ENCODE measurements around the gene SYPL1. TPM values are rescaled to one million over a fixed set of nuclear protein-coding genes. Genes with fewer than 3 reads are reported as not detected.

Gene SYPL1
- total and polyA plus RNA-seq, 7 experiments from 2014 or later: 37.5 to 106 (median 49.4) TPM

DNA sequence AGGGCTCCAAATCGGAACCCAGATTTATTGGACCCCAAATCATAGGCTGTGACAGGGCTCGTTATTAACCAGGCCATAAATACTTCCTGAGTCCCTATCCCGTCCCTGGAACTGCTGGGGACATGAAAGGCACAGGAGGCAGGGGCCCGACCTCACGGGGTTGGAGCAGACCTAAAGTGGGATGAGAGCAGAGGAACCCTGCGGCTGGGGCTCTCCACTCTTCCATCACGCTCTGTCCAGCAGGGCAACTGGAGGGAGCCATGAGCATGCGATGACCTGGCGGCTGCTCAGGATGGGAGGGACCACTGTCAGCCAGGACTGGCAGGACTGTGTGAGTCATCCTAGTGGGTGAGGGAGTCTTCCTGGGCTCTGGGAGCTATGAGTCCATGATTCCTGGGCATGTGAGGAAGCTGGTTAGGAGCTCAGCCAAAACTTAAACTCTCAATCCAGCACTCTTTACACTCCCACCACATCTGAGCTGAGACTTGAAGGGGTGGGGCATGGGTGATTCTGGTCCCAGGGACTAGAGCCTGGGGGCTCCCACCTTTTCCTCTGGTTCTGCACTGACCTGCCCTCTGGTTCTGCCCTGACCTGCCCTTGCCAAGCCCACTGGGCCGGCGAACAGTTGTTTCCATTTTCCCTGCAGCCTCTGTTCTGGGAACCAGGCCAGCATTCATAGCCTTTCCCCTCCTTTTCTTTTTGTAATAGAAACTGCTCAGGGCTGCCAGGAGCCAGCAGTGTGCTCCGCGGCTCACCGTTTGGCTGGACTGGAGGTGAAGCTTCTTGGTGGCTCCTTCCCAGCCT lies 47.1 kb downstream of the SYPL1 start:
- H3K4me1 ChIP-seq (ENCODE audit: control insufficient read depth in 2 of 2, insufficient read depth in 2 of 2, low read length in 2 of 2): peaks cover 0 to 3% of the 10 kb centered on the region in 2 donors
- POLR2A ChIA-PET: no interaction called here

DNA sequence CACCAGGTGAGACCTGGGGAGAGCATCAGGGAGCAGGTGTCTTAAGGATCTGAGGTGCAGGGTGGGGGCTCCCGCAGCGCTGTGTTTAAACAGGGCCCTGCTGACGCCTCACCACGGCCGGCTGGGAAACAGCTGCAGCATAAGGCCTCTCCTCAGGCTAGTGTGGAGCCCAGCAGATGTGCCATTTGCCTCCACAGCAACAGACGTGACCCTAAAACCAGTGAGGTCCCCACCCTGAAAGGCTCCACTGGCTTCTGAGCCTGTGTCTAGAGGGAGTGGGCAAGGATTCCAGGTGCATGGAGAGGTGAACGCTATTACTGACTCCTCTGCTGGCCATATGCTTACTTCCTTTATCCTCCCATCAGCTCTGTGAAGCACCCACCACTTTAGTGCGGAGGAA lies 47.8 kb downstream of the SYPL1 start:
- ATAC-seq (no peak), DNase-seq (no peak)
- no peak overlapping the region for H3K27ac Mint-ChIP-seq
- Histone ChIP-seq H3K4me1 (ENCODE audit: control insufficient read depth in 2 of 2, insufficient read depth in 2 of 2, low read length in 2 of 2) (no peaks in the 10 kb centered on the region), H3K36me3 (ENCODE audit: control insufficient read depth in 2 of 3, insufficient read depth in 3 of 3, low read length in 3 of 3) (no peaks in the 10 kb centered on the region), H3K27ac (ENCODE audit: low read depth, low read length) (no peak overlapping the region), H3K27me3 (ENCODE audit: control insufficient read depth in 2 of 2, insufficient read depth in 2 of 2, low read length in 2 of 2) (no peaks in the 10 kb centered on the region), H3K4me3 (ENCODE audit: low read length) (no peak overlapping the region), H3K9me3 (ENCODE audit: control insufficient read depth in 2 of 3, low read length in 3 of 3) (no peaks in the 10 kb centered on the region)
- H3K4me3 Mint-ChIP-seq: no peak overlapping the region
- ChIA-PET CTCF (no interaction called here), POLR2A (no interaction called here)
- intact Hi-C loops (cut with micrococcal nuclease): no loop called here
- H3K9me3 Mint-ChIP-seq: no peaks in the 10 kb centered on the region
- H3K36me3 Mint-ChIP-seq: no peaks in the 10 kb centered on the region
- H3K27me3 Mint-ChIP-seq: no peaks in the 10 kb centered on the region
- H3K4me1 Mint-ChIP-seq: peaks cover 16 to 35% (median 26%) of the 10 kb centered on the region in 7 donors

More for the DNA sequence above, 47.1 kb downstream of the SYPL1 start:
- no peaks in the 10 kb centered on the region for H3K9me3 Mint-ChIP-seq
- peaks cover 19 to 34% (median 30%) of the 10 kb centered on the region in 7 donors for H3K4me1 Mint-ChIP-seq
- no peak overlapping the region for H3K27ac Mint-ChIP-seq
- H3K4me3 ChIP-seq (ENCODE audit: low read length): no peak overlapping the region
- no peaks in the 10 kb centered on the region for H3K36me3 Mint-ChIP-seq
- no peak for ATAC-seq
- no peaks in the 10 kb centered on the region for H3K27me3 Mint-ChIP-seq
- H3K27me3 ChIP-seq (ENCODE audit: control insufficient read depth in 2 of 2, insufficient read depth in 2 of 2, low read length in 2 of 2): no peaks in the 10 kb centered on the region
- CTCF ChIA-PET: interaction anchor here (1.2 to 1.6 kb wide), 2 partner anchors 48 to 89 kb away, joined by 3 read pairs; no protein-coding TSS in a partner anchor
- intact Hi-C loops (cut with micrococcal nuclease): no loop called here
- no peak overlapping the region for H3K27ac ChIP-seq (ENCODE audit: low read depth, low read length)
- no peaks in the 10 kb centered on the region for H3K9me3 ChIP-seq (ENCODE audit: control insufficient read depth in 2 of 3, low read length in 3 of 3)
- H3K36me3 ChIP-seq (ENCODE audit: control insufficient read depth in 2 of 3, insufficient read depth in 3 of 3, low read length in 3 of 3): no peaks in the 10 kb centered on the region
- no peak overlapping the region for H3K4me3 Mint-ChIP-seq
- DNase-seq: no peak

DNA sequence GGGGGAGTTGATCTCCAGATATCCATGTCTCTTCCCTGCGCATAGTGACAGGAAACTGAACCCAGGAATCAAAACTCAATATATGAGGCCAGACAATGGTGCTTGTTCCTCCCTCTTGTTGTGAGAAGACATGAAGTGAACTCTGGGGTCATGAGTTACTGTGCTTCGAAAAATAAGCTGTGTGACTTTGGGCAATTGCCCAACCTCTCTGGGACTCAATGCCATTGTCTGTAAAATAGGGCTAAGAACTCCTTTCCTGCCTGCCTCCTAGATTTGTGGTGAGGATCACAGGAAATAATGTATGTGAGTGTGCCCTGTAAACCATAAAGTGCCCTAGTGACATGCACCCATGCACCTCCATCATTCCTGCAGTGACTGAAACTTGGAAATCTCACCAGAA lies 48.4 kb downstream of the SYPL1 start:
- H3K27me3 ChIP-seq (ENCODE audit: control insufficient read depth in 2 of 2, insufficient read depth in 2 of 2, low read length in 2 of 2): no peaks in the 10 kb centered on the region
- Mint-ChIP-seq H3K4me3 (no peak overlapping the region), H3K4me1 (peaks cover 15 to 35% (median 21%) of the 10 kb centered on the region in 7 donors), H3K27ac (no peak overlapping the region), H3K9me3 (no peaks in the 10 kb centered on the region), H3K36me3 (no peaks in the 10 kb centered on the region), H3K27me3 (no peaks in the 10 kb centered on the region)
- H3K4me3 ChIP-seq (ENCODE audit: low read length): no peak overlapping the region
- H3K36me3 ChIP-seq (ENCODE audit: control insufficient read depth in 2 of 3, insufficient read depth in 3 of 3, low read length in 3 of 3): no peaks in the 10 kb centered on the region
- H3K4me1 ChIP-seq (ENCODE audit: control insufficient read depth in 2 of 2, insufficient read depth in 2 of 2, low read length in 2 of 2): no peaks in the 10 kb centered on the region
- H3K9me3 ChIP-seq (ENCODE audit: control insufficient read depth in 2 of 3, low read length in 3 of 3): no peaks in the 10 kb centered on the region
- intact Hi-C loops (cut with micrococcal nuclease): no loop called here
- CTCF ChIA-PET: no interaction called here
- DNase-seq: no peak
- no peak for ATAC-seq
- H3K27ac ChIP-seq (ENCODE audit: low read depth, low read length): no peak overlapping the region
- POLR2A ChIA-PET: no interaction called here

DNA sequence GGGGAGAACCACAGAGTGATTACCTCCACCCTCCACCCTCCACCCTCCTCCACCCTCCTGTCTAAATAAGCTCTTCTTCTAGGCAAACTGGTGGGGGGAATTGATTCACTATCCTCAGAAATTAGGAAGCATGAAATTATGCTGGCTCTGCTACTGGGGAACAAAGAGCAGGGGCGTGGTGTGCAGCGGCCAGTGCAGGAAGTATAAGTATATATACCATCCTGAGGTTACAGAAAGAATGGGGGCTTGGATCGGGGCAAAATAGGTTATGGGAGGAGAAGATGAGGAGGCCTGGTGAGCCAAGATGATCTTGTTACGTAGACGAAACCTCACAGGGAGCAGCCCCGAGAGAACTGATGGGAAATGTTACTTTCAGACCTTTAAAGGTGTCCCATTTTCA lies 49.1 kb downstream of the SYPL1 start:
- no peaks in the 10 kb centered on the region for H3K36me3 ChIP-seq (ENCODE audit: control insufficient read depth in 2 of 3, insufficient read depth in 3 of 3, low read length in 3 of 3)
- no peak for ATAC-seq
- no peak for DNase-seq
- Mint-ChIP-seq H3K27ac (peak overlapping the region in 4 of 9 donors; percentile 14 to 51 (median 45)), H3K9me3 (no peaks in the 10 kb centered on the region), H3K4me1 (peaks cover 10 to 36% (median 21%) of the 10 kb centered on the region in 7 donors), H3K4me3 (no peak overlapping the region), H3K36me3 (no peaks in the 10 kb centered on the region), H3K27me3 (no peaks in the 10 kb centered on the region)
- intact Hi-C loops (cut with micrococcal nuclease): no loop called here
- no peaks in the 10 kb centered on the region for H3K9me3 ChIP-seq (ENCODE audit: control insufficient read depth in 2 of 3, low read length in 3 of 3)
- H3K4me1 ChIP-seq (ENCODE audit: control insufficient read depth in 2 of 2, insufficient read depth in 2 of 2, low read length in 2 of 2): peaks cover 0 to 1% of the 10 kb centered on the region in 2 donors
- CTCF ChIA-PET: no interaction called here
- no peak overlapping the region for H3K4me3 ChIP-seq (ENCODE audit: low read length)
- no peak overlapping the region for H3K27ac ChIP-seq (ENCODE audit: low read depth, low read length)
- no peaks in the 10 kb centered on the region for H3K27me3 ChIP-seq (ENCODE audit: control insufficient read depth in 2 of 2, insufficient read depth in 2 of 2, low read length in 2 of 2)
- POLR2A ChIA-PET: no interaction called here

DNA sequence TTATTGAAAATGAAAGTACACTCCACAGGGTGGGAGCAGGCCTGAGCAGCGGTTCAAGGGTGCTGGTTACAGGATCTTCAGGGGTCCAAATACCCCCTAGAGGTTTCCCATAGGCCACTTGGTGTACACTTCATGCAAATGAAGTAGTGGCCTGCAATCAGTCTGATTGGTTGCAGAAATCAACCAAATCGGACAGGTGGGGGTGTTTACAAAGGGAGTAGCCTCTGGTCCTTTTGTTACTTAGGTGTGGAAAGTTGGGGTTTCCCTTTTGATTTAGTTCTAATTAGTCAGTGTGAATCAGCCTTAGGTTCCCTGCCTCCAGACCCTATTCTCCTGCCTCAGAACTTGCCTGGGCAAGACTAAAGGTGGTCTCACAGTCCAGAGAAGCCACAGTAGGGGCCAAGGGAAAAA lies 49.6 kb downstream of the SYPL1 start:
- Histone ChIP-seq H3K27ac (ENCODE audit: low read depth, low read length) (no peak overlapping the region), H3K4me1 (ENCODE audit: control insufficient read depth in 2 of 2, insufficient read depth in 2 of 2, low read length in 2 of 2) (peaks cover 0 to 6% of the 10 kb centered on the region in 2 donors), H3K36me3 (ENCODE audit: control insufficient read depth in 2 of 3, insufficient read depth in 3 of 3, low read length in 3 of 3) (no peaks in the 10 kb centered on the region), H3K27me3 (ENCODE audit: control insufficient read depth in 2 of 2, insufficient read depth in 2 of 2, low read length in 2 of 2) (no peaks in the 10 kb centered on the region), H3K9me3 (ENCODE audit: control insufficient read depth in 2 of 3, low read length in 3 of 3) (no peaks in the 10 kb centered on the region), H3K4me3 (ENCODE audit: low read length) (no peak overlapping the region)
- ChIA-PET POLR2A (no interaction called here), CTCF (no interaction called here)
- no peaks in the 10 kb centered on the region for H3K9me3 Mint-ChIP-seq
- no peak overlapping the region for H3K4me3 Mint-ChIP-seq
- H3K36me3 Mint-ChIP-seq: no peaks in the 10 kb centered on the region
- H3K27me3 Mint-ChIP-seq: no peaks in the 10 kb centered on the region
- DNase-seq (no peak), ATAC-seq (no peak)
- intact Hi-C loops (cut with micrococcal nuclease): no loop called here
- peak overlapping the region in 1 of 9 donors; percentile 49 for H3K27ac Mint-ChIP-seq
- H3K4me1 Mint-ChIP-seq: peaks cover 14 to 39% (median 25%) of the 10 kb centered on the region in 7 donors

DNA sequence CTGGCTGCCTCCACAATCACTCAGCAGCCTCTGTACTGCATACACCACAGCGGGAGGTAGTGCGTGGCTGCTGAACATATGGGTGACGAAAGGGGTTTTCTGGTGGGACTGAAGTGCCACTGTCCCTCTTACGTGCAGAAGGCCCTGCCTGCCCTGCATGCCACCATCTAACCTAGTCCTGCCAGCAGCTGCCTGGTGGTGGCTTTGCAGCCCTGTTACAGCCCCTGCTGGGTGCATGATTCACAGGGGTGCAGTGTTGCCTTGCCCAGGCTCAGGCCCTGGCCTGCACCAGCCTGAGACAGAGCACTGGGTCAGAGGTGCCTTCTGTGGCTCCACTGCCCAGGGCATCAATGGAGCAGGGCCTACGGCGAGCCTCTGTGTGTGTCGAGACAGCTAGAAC lies 50.1 kb downstream of the SYPL1 start:
- ATAC-seq: no peak
- Histone ChIP-seq H3K27me3 (ENCODE audit: control insufficient read depth in 2 of 2, insufficient read depth in 2 of 2, low read length in 2 of 2) (no peaks in the 10 kb centered on the region), H3K27ac (ENCODE audit: low read depth, low read length) (no peak overlapping the region), H3K36me3 (ENCODE audit: control insufficient read depth in 2 of 3, insufficient read depth in 3 of 3, low read length in 3 of 3) (no peaks in the 10 kb centered on the region), H3K4me1 (ENCODE audit: control insufficient read depth in 2 of 2, insufficient read depth in 2 of 2, low read length in 2 of 2) (peaks cover 0 to 11% of the 10 kb centered on the region in 2 donors), H3K4me3 (ENCODE audit: low read length) (no peak overlapping the region), H3K9me3 (ENCODE audit: control insufficient read depth in 2 of 3, low read length in 3 of 3) (no peaks in the 10 kb centered on the region)
- DNase-seq: no peak
- ChIA-PET CTCF (interaction anchor here (0.6 to 6.8 kb wide), 2 partner anchors 92 to 211 kb away, joined by 4 to 108 read pairs; no protein-coding TSS in a partner anchor), POLR2A (no interaction called here)
- no peak overlapping the region for H3K4me3 Mint-ChIP-seq
- intact Hi-C loops (cut with micrococcal nuclease): no loop called here
- no peak overlapping the region for H3K27ac Mint-ChIP-seq
- H3K36me3 Mint-ChIP-seq: no peaks in the 10 kb centered on the region
- H3K27me3 Mint-ChIP-seq: no peaks in the 10 kb centered on the region
- peaks cover 17 to 45% (median 29%) of the 10 kb centered on the region in 7 donors for H3K4me1 Mint-ChIP-seq
- H3K9me3 Mint-ChIP-seq: no peaks in the 10 kb centered on the region

Data from naive thymus-derived CD4-positive, alpha-beta T cell (primary cell).